Esophagus squamous epithelium (tissue), 4 donors: Measurements from ENCODE around the gene SLC16A9.

ENCODE experiments used
- CTCF ChIP-seq, 6 experiments: fragments of 450-650 bp in 4 of 6; fragments of 200-600 bp in 2 of 6; sonication (generic) in 2 of 6; IDR thresholded peaks; one replicate each; pipeline ENCODE4 v1.5.1; 2016 to 2019; ENCODE audit warnings: antibody characterized with exemption in 6 of 6, mild to moderate bottlenecking in 4 of 6, moderate library complexity in 4 of 6
- POLR2A ChIP-seq, 4 donors: fragments of 450-650 bp; IDR thresholded peaks; one replicate each; pipeline ENCODE4 v1.6.1; 2017; ENCODE audit warnings: antibody characterized with exemption in 4 of 4, mild to moderate bottlenecking in 4 of 4, moderate library complexity in 3 of 4

- TF ChIP-seq POLR2A (IDR thresholded peaks at IDR 0.05) (no peak), CTCF (IDR thresholded peaks at IDR 0.05) (no peak)
These were observed 43.6 kb upstream of the SLC16A9 start, which contains the start of gene MRLN for GRCh38 chr10:59753267-59753666.
